HEK293 (cell line): ENCODE measurements around the gene KCNQ1.

Experiments used
- CTCF ChIA-PET: fragments of 350-600 bp; formaldehyde crosslinking; extraction: SDS; loops from one replicate; lab custom pipeline; 2021; ENCODE audit warnings: antibody characterized with exemption; lab: Yijun Ruan, JAX
- POLR2A ChIA-PET: fragments of 300-600 bp; formaldehyde crosslinking; extraction: SDS; loops from one replicate; lab custom pipeline; 2020; ENCODE audit warnings: antibody characterized with exemption, inconsistent platforms; lab: Yijun Ruan, JAX
- H3K27ac ChIP-seq: fragments of 200-500 bp; sonication (Bioruptor generic); 2 replicates; pipeline ENCODE4 v1.5.1; 2014; ENCODE audit warnings: low read depth, low read length, control low read depth, inconsistent platforms; ENCODE audit errors: extremely low read depth
- H3K36me3 ChIP-seq, 2 experiments: fragments of 200-500 bp in 1 of 2; sonication (Bioruptor generic) in 1 of 2; 1 replicate in 1 of 2; 2 replicates in 1 of 2; pipeline ENCODE4 v1.5.1; 2014 to 2017; ENCODE audit warnings: inconsistent platforms in 2 of 2, low read length in 2 of 2; ENCODE audit not compliant: control insufficient read depth in 2 of 2, insufficient read depth in 1 of 2
- H3K4me1 ChIP-seq: fragments of 200-500 bp; sonication (Bioruptor generic); 2 replicates; pipeline ENCODE4 v1.5.1; 2014; ENCODE audit warnings: mild to moderate bottlenecking, low read length, inconsistent platforms; ENCODE audit not compliant: control insufficient read depth, insufficient read depth
- H3K4me3 ChIP-seq: 2 replicates; pipeline ENCODE4 v1.5.1; 2011; ENCODE audit warnings: low read depth, mild to moderate bottlenecking, control low read depth, low read length, moderate library complexity
- H3K9me3 ChIP-seq: fragments of 200-500 bp; sonication (Bioruptor generic); 2 replicates; pipeline ENCODE4 v1.5.1; 2014; ENCODE audit warnings: low read depth, low read length, inconsistent platforms; ENCODE audit not compliant: control insufficient read depth, insufficient read depth
- AEBP2 ChIP-seq: fragments of 450-650 bp; formaldehyde crosslinking; IDR thresholded peaks from 2 replicates; pipeline ENCODE4 v1.5.1; 2016; ENCODE audit warnings: missing biosample characterization, missing genetic modification characterization, borderline replicate concordance
- BCL11A ChIP-seq: fragments of 450-650 bp; formaldehyde crosslinking; IDR thresholded peaks from 2 replicates; pipeline ENCODE4 v1.5.1; 2016; ENCODE audit warnings: low read depth, missing biosample characterization, missing genetic modification characterization
- MZF1 ChIP-seq: fragments of 450-650 bp; formaldehyde crosslinking; IDR thresholded peaks from 2 replicates; pipeline ENCODE4 v1.5.1; 2017; ENCODE audit warnings: missing biosample characterization, missing genetic modification characterization, borderline replicate concordance
- RBAK ChIP-seq: fragments of 450-650 bp; formaldehyde crosslinking; IDR thresholded peaks from 2 replicates; pipeline ENCODE4 v1.5.1; 2016; ENCODE audit warnings: missing biosample characterization, missing genetic modification characterization
- TRIM28 ChIP-seq: IDR thresholded peaks from 2 replicates; pipeline ENCODE4 v1.6.1; 2011; ENCODE audit warnings: low read length, control low read depth, borderline replicate concordance
- ZBTB1 ChIP-seq: fragments of 450-650 bp; formaldehyde crosslinking; IDR thresholded peaks from 2 replicates; pipeline ENCODE4 v1.5.1; 2016; ENCODE audit warnings: missing biosample characterization, missing genetic modification characterization
- ZBTB17 ChIP-seq: fragments of 450-650 bp; formaldehyde crosslinking; IDR thresholded peaks from 2 replicates; pipeline ENCODE4 v1.5.1; 2016; ENCODE audit warnings: missing biosample characterization, missing genetic modification characterization
- ZNF10 ChIP-seq: fragments of 450-650 bp; formaldehyde crosslinking; IDR thresholded peaks from 2 replicates; pipeline ENCODE4 v1.5.1; 2017; ENCODE audit warnings: missing biosample characterization, missing genetic modification characterization
- ZNF112 ChIP-seq: fragments of 450-650 bp; formaldehyde crosslinking; IDR thresholded peaks from 2 replicates; pipeline ENCODE4 v1.5.0; 2017; ENCODE audit warnings: missing biosample characterization, missing genetic modification characterization
- ZNF175 ChIP-seq: fragments of 450-650 bp; formaldehyde crosslinking; IDR thresholded peaks from 2 replicates; pipeline ENCODE4 v1.5.1; 2016; ENCODE audit warnings: missing biosample characterization, missing genetic modification characterization
- ZNF18 ChIP-seq: fragments of 450-650 bp; formaldehyde crosslinking; IDR thresholded peaks from 2 replicates; pipeline ENCODE4 v1.5.1; 2016; ENCODE audit warnings: missing biosample characterization, missing genetic modification characterization
- ZNF184 ChIP-seq: fragments of 450-650 bp; IDR thresholded peaks from 2 replicates; pipeline ENCODE4 v1.5.1; 2018; ENCODE audit warnings: missing biosample characterization, mild to moderate bottlenecking, missing genetic modification characterization
- ZNF280C ChIP-seq: fragments of 450-650 bp; formaldehyde crosslinking; IDR thresholded peaks from 2 replicates; pipeline ENCODE4 v1.5.1; 2016; ENCODE audit warnings: missing biosample characterization, missing genetic modification characterization
- ZNF302 ChIP-seq: fragments of 450-650 bp; formaldehyde crosslinking; IDR thresholded peaks from 2 replicates; pipeline ENCODE4 v1.5.1; 2016; ENCODE audit warnings: missing biosample characterization, missing genetic modification characterization, low read depth
- ZNF311 ChIP-seq: fragments of 450-650 bp; formaldehyde crosslinking; IDR thresholded peaks from 2 replicates; pipeline ENCODE4 v1.5.1; 2017; ENCODE audit warnings: missing biosample characterization, missing genetic modification characterization, borderline replicate concordance
- ZNF350 ChIP-seq: fragments of 450-650 bp; formaldehyde crosslinking; IDR thresholded peaks from 2 replicates; pipeline ENCODE4 v1.5.0; 2017; ENCODE audit warnings: missing biosample characterization, mild to moderate bottlenecking, missing genetic modification characterization
- ZNF404 ChIP-seq: fragments of 450-650 bp; formaldehyde crosslinking; IDR thresholded peaks from 2 replicates; pipeline ENCODE4 v1.5.1; 2017; ENCODE audit warnings: missing biosample characterization, missing genetic modification characterization
- ZNF433 ChIP-seq: fragments of 450-650 bp; formaldehyde crosslinking; IDR thresholded peaks from 2 replicates; pipeline ENCODE4 v1.5.1; 2016; ENCODE audit warnings: missing biosample characterization, missing genetic modification characterization, low read depth
- ZNF510 ChIP-seq: fragments of 450-650 bp; formaldehyde crosslinking; IDR thresholded peaks from 2 replicates; pipeline ENCODE4 v1.5.1; 2018; ENCODE audit warnings: mild to moderate bottlenecking, missing genetic modification characterization, missing biosample characterization; ENCODE audit not compliant: insufficient replicate concordance
- ZNF555 ChIP-seq: fragments of 450-650 bp; formaldehyde crosslinking; conservative IDR thresholded peaks from 2 replicates; pipeline ENCODE4 v1.5.1; 2017; ENCODE audit warnings: missing biosample characterization, mild to moderate bottlenecking, missing genetic modification characterization, inconsistent platforms
- ZNF585B ChIP-seq: fragments of 450-650 bp; formaldehyde crosslinking; IDR thresholded peaks from 2 replicates; pipeline ENCODE4 v1.5.1; 2016; ENCODE audit warnings: missing biosample characterization, missing genetic modification characterization
- ZNF747 ChIP-seq: fragments of 450-650 bp; formaldehyde crosslinking; IDR thresholded peaks from 2 replicates; pipeline ENCODE4 v1.5.1; 2016; ENCODE audit warnings: missing biosample characterization, missing genetic modification characterization
- ZNF776 ChIP-seq: fragments of 450-650 bp; formaldehyde crosslinking; IDR thresholded peaks from 2 replicates; pipeline ENCODE4 v1.5.0; 2017; ENCODE audit warnings: missing biosample characterization, missing genetic modification characterization, borderline replicate concordance
- ZNF830 ChIP-seq: fragments of 450-650 bp; IDR thresholded peaks from 2 replicates; pipeline ENCODE4 v1.5.0; 2018; ENCODE audit warnings: missing biosample characterization, missing genetic modification characterization, low read depth, mild to moderate bottlenecking, moderate library complexity
- TF ChIP-seq, protein P1 (sequence below): fragments of 450-650 bp; formaldehyde crosslinking; conservative IDR thresholded peaks from 2 replicates; pipeline ENCODE4 v1.5.1; 2016; ENCODE audit warnings: low read depth, missing biosample characterization, missing genetic modification characterization
- TF ChIP-seq, protein P2 (sequence below): fragments of 450-650 bp; formaldehyde crosslinking; IDR thresholded peaks from 2 replicates; pipeline ENCODE4 v1.5.1; 2017; ENCODE audit warnings: missing biosample characterization, missing genetic modification characterization

KCNQ1 gene

GRCh38 chr11:2426221-2426620 is 18.6 kb upstream of the KCNQ1 start:
- no peaks in the 10 kb centered on the region for H3K9me3 ChIP-seq
- H3K4me1 ChIP-seq = no peaks in the 10 kb centered on the region
- no peak overlapping the region for H3K4me3 ChIP-seq
- no peak overlapping the region for H3K27ac ChIP-seq
- no peak for TF ChIP-seq ZNF280C (tag by site-specific recombination)
- no peak for TF ChIP-seq ZNF747 (tag by site-specific recombination)
- no peak for TF ChIP-seq ZNF585B (tag by site-specific recombination)
- no peak for TF ChIP-seq ZNF175
- TF ChIP-seq ZBTB17 (tag by site-specific recombination) = no peak
- no peak for TF ChIP-seq ZNF830
- no peak for TF ChIP-seq ZNF433
- TF ChIP-seq ZNF10 = no peak
- TF ChIP-seq ZNF776 (tag by site-specific recombination) = no peak
- no peak for TF ChIP-seq ZNF510 (tag by site-specific recombination)
- no peak for TF ChIP-seq ZNF555
- no peak for TF ChIP-seq ZNF18
- TF ChIP-seq, protein P1, sequence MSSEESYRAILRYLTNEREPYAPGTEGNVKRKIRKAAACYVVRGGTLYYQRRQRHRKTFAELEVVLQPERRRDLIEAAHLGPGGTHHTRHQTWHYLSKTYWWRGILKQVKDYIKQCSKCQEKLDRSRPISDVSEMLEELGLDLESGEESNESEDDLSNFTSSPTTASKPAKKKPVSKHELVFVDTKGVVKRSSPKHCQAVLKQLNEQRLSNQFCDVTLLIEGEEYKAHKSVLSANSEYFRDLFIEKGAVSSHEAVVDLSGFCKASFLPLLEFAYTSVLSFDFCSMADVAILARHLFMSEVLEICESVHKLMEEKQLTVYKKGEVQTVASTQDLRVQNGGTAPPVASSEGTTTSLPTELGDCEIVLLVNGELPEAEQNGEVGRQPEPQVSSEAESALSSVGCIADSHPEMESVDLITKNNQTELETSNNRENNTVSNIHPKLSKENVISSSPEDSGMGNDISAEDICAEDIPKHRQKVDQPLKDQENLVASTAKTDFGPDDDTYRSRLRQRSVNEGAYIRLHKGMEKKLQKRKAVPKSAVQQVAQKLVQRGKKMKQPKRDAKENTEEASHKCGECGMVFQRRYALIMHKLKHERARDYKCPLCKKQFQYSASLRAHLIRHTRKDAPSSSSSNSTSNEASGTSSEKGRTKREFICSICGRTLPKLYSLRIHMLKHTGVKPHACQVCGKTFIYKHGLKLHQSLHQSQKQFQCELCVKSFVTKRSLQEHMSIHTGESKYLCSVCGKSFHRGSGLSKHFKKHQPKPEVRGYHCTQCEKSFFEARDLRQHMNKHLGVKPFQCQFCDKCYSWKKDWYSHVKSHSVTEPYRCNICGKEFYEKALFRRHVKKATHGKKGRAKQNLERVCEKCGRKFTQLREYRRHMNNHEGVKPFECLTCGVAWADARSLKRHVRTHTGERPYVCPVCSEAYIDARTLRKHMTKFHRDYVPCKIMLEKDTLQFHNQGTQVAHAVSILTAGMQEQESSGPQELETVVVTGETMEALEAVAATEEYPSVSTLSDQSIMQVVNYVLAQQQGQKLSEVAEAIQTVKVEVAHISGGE (tag by site-specific recombination) = no peak
- no peak for TF ChIP-seq TRIM28
- ChIA-PET POLR2A (no interaction called here), CTCF (interaction anchor here (0.6 to 11.2 kb wide), 6 partner anchors 105 to 941 kb away, joined by 3 to 208 read pairs (median 4); no protein-coding TSS in a partner anchor)
- H3K36me3 ChIP-seq = no peaks in the 10 kb centered on the region

GRCh38 chr11:2426826-2427521 is 17.8 kb upstream of the KCNQ1 start:
- no peak overlapping the region for H3K4me3 ChIP-seq
- no peaks in the 10 kb centered on the region for H3K36me3 ChIP-seq
- H3K4me1 ChIP-seq = no peaks in the 10 kb centered on the region
- H3K27ac ChIP-seq = no peak overlapping the region
- ChIA-PET POLR2A (no interaction called here), CTCF (interaction anchor here (0.5 to 11.2 kb wide), 7 partner anchors 97 to 557 kb away, joined by 3 to 208 read pairs (median 4); no protein-coding TSS in a partner anchor)
- no peaks in the 10 kb centered on the region for H3K9me3 ChIP-seq
- TF ChIP-seq ZNF112 (tag by site-specific recombination) (no peak), AEBP2 (tag by site-specific recombination) (no peak), BCL11A (tag by site-specific recombination) (no peak), ZNF350 (tag by site-specific recombination) (no peak), RBAK (tag by site-specific recombination) (no peak), ZBTB1 (tag by site-specific recombination) (no peak), ZNF184 (no peak), ZNF302 (no peak), ZNF311 (tag by site-specific recombination) (no peak), MZF1 (tag by site-specific recombination) (no peak), ZNF404 (tag by site-specific recombination) (no peak)
- TF ChIP-seq, protein P2, sequence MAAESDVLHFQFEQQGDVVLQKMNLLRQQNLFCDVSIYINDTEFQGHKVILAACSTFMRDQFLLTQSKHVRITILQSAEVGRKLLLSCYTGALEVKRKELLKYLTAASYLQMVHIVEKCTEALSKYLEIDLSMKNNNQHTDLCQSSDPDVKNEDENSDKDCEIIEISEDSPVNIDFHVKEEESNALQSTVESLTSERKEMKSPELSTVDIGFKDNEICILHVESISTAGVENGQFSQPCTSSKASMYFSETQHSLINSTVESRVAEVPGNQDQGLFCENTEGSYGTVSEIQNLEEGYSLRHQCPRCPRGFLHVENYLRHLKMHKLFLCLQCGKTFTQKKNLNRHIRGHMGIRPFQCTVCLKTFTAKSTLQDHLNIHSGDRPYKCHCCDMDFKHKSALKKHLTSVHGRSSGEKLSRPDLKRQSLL = no peak
